ENCODE data around the gene CDKN1B.

Gene CDKN1B

DNA sequence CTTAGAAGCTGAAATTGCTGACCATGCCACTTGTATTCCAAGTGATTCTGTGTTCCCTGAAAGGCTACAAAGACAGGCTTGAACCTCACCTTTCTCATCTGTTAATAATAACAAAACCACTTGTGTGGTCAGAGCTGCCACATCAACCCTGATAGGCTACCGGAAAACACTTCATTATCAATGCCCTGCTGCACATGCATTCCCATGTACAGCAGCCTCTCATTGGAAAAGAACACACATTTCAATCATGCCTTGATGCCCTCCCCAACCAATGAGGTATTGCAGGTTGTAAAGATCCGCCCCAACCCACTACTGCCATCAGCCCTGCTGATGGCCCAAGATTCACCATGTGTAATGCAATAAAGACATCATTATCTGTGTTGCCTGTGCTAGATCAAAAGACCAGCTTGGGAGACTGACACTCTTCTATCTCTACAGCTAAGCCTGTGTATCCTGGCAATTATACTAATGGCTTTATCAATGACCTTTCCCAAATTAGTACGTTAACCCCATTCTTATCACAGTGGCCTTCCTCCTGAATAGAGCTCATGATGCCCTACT is 24.0 kb upstream of the CDKN1B start:
- H3K4me3 ChIP-seq (ENCODE audit: low read depth, low read length), result no peak overlapping the region
- TF ChIP-seq, protein P1, sequence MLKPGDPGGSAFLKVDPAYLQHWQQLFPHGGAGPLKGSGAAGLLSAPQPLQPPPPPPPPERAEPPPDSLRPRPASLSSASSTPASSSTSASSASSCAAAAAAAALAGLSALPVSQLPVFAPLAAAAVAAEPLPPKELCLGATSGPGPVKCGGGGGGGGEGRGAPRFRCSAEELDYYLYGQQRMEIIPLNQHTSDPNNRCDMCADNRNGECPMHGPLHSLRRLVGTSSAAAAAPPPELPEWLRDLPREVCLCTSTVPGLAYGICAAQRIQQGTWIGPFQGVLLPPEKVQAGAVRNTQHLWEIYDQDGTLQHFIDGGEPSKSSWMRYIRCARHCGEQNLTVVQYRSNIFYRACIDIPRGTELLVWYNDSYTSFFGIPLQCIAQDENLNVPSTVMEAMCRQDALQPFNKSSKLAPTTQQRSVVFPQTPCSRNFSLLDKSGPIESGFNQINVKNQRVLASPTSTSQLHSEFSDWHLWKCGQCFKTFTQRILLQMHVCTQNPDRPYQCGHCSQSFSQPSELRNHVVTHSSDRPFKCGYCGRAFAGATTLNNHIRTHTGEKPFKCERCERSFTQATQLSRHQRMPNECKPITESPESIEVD (tag by site-specific recombination; IDR thresholded peaks at IDR 0.05), result no peak
- TF ChIP-seq ZFP69B (tag by site-specific recombination; IDR thresholded peaks at IDR 0.05) (no peak), KLF16 (tag by site-specific recombination; IDR thresholded peaks at IDR 0.05) (no peak), ZNF112 (tag by site-specific recombination; IDR thresholded peaks at IDR 0.05) (no peak), FEZF1 (tag by site-specific recombination; IDR thresholded peaks at IDR 0.05) (no peak), GLI4 (tag by site-specific recombination; IDR thresholded peaks at IDR 0.05) (no peak), ZNF114 (tag by site-specific recombination; IDR thresholded peaks at IDR 0.05) (no peak), ZNF223 (tag by site-specific recombination; IDR thresholded peaks at IDR 0.05) (no peak), ZBTB21 (tag by site-specific recombination; IDR thresholded peaks at IDR 0.05) (no peak)
- TF ChIP-seq, protein P2, sequence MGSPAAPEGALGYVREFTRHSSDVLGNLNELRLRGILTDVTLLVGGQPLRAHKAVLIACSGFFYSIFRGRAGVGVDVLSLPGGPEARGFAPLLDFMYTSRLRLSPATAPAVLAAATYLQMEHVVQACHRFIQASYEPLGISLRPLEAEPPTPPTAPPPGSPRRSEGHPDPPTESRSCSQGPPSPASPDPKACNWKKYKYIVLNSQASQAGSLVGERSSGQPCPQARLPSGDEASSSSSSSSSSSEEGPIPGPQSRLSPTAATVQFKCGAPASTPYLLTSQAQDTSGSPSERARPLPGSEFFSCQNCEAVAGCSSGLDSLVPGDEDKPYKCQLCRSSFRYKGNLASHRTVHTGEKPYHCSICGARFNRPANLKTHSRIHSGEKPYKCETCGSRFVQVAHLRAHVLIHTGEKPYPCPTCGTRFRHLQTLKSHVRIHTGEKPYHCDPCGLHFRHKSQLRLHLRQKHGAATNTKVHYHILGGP (tag by site-specific recombination; IDR thresholded peaks at IDR 0.05), result no peak
- TF ChIP-seq, protein P3, sequence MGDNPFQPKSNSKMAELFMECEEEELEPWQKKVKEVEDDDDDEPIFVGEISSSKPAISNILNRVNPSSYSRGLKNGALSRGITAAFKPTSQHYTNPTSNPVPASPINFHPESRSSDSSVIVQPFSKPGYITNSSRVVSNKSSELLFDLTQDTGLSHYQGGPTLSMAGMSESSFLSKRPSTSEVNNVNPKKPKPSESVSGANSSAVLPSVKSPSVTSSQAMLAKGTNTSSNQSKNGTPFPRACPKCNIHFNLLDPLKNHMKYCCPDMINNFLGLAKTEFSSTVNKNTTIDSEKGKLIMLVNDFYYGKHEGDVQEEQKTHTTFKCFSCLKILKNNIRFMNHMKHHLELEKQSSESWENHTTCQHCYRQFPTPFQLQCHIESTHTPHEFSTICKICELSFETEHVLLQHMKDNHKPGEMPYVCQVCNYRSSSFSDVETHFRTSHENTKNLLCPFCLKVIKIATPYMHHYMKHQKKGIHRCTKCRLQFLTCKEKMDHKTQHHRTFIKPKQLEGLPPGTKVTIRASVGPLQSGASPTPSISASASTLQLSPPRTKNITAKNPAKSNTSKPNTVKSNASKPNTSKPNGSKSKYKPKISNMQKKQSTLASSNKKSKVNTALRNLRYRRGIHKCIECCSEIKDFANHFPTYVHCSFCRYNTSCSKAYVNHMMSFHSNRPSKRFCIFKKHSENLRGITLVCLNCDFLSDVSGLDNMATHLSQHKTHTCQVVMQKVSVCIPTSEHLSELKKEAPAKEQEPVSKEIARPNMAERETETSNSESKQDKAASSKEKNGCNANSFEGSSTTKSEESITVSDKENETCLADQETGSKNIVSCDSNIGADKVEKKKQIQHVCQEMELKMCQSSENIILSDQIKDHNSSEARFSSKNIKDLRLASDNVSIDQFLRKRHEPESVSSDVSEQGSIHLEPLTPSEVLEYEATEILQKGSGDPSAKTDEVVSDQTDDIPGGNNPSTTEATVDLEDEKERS (tag by site-specific recombination; IDR thresholded peaks at IDR 0.05), result no peak
- TF ChIP-seq, protein P4, sequence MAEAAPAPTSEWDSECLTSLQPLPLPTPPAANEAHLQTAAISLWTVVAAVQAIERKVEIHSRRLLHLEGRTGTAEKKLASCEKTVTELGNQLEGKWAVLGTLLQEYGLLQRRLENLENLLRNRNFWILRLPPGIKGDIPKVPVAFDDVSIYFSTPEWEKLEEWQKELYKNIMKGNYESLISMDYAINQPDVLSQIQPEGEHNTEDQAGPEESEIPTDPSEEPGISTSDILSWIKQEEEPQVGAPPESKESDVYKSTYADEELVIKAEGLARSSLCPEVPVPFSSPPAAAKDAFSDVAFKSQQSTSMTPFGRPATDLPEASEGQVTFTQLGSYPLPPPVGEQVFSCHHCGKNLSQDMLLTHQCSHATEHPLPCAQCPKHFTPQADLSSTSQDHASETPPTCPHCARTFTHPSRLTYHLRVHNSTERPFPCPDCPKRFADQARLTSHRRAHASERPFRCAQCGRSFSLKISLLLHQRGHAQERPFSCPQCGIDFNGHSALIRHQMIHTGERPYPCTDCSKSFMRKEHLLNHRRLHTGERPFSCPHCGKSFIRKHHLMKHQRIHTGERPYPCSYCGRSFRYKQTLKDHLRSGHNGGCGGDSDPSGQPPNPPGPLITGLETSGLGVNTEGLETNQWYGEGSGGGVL (tag by site-specific recombination; IDR thresholded peaks at IDR 0.05), result no peak
- TF ChIP-seq, protein P5, sequence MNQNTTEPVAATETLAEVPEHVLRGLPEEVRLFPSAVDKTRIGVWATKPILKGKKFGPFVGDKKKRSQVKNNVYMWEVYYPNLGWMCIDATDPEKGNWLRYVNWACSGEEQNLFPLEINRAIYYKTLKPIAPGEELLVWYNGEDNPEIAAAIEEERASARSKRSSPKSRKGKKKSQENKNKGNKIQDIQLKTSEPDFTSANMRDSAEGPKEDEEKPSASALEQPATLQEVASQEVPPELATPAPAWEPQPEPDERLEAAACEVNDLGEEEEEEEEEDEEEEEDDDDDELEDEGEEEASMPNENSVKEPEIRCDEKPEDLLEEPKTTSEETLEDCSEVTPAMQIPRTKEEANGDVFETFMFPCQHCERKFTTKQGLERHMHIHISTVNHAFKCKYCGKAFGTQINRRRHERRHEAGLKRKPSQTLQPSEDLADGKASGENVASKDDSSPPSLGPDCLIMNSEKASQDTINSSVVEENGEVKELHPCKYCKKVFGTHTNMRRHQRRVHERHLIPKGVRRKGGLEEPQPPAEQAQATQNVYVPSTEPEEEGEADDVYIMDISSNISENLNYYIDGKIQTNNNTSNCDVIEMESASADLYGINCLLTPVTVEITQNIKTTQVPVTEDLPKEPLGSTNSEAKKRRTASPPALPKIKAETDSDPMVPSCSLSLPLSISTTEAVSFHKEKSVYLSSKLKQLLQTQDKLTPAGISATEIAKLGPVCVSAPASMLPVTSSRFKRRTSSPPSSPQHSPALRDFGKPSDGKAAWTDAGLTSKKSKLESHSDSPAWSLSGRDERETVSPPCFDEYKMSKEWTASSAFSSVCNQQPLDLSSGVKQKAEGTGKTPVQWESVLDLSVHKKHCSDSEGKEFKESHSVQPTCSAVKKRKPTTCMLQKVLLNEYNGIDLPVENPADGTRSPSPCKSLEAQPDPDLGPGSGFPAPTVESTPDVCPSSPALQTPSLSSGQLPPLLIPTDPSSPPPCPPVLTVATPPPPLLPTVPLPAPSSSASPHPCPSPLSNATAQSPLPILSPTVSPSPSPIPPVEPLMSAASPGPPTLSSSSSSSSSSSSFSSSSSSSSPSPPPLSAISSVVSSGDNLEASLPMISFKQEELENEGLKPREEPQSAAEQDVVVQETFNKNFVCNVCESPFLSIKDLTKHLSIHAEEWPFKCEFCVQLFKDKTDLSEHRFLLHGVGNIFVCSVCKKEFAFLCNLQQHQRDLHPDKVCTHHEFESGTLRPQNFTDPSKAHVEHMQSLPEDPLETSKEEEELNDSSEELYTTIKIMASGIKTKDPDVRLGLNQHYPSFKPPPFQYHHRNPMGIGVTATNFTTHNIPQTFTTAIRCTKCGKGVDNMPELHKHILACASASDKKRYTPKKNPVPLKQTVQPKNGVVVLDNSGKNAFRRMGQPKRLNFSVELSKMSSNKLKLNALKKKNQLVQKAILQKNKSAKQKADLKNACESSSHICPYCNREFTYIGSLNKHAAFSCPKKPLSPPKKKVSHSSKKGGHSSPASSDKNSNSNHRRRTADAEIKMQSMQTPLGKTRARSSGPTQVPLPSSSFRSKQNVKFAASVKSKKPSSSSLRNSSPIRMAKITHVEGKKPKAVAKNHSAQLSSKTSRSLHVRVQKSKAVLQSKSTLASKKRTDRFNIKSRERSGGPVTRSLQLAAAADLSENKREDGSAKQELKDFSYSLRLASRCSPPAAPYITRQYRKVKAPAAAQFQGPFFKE (tag by site-specific recombination; IDR thresholded peaks at IDR 0.05; ENCODE audit: borderline replicate concordance), result no peak
- TF ChIP-seq, protein P6, sequence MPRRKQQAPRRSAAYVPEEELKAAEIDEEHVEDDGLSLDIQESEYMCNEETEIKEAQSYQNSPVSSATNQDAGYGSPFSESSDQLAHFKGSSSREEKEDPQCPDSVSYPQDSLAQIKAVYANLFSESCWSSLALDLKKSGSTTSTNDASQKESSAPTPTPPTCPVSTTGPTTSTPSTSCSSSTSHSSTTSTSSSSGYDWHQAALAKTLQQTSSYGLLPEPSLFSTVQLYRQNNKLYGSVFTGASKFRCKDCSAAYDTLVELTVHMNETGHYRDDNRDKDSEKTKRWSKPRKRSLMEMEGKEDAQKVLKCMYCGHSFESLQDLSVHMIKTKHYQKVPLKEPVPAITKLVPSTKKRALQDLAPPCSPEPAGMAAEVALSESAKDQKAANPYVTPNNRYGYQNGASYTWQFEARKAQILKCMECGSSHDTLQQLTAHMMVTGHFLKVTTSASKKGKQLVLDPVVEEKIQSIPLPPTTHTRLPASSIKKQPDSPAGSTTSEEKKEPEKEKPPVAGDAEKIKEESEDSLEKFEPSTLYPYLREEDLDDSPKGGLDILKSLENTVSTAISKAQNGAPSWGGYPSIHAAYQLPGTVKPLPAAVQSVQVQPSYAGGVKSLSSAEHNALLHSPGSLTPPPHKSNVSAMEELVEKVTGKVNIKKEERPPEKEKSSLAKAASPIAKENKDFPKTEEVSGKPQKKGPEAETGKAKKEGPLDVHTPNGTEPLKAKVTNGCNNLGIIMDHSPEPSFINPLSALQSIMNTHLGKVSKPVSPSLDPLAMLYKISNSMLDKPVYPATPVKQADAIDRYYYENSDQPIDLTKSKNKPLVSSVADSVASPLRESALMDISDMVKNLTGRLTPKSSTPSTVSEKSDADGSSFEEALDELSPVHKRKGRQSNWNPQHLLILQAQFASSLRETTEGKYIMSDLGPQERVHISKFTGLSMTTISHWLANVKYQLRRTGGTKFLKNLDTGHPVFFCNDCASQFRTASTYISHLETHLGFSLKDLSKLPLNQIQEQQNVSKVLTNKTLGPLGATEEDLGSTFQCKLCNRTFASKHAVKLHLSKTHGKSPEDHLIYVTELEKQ (tag by site-specific recombination; IDR thresholded peaks at IDR 0.05; ENCODE audit: borderline replicate concordance), result no peak
- no peaks in the 10 kb centered on the region for H3K36me3 ChIP-seq (ENCODE audit: control insufficient read depth in 2 of 2, insufficient read depth in 1 of 2, low read length in 2 of 2)
- no peaks in the 10 kb centered on the region for H3K9me3 ChIP-seq (ENCODE audit: control insufficient read depth, insufficient read depth, low read depth, low read length)
- no peaks in the 10 kb centered on the region for H3K4me1 ChIP-seq (ENCODE audit: control insufficient read depth, insufficient read depth, low read length)
- CTCF ChIA-PET, result interaction anchor here (0.9 to 1.3 kb wide), 4 partner anchors 10 to 187 kb away, joined by 3 to 9 read pairs (median 4); no protein-coding TSS in a partner anchor
- H3K27ac ChIP-seq (ENCODE audit: extremely low read depth, low read depth, low read length), result no peak overlapping the region
- POLR2A ChIA-PET, result interaction anchor here (0.6 kb wide), 1 partner anchor 23 kb away, joined by 4 read pairs; no protein-coding TSS in a partner anchor

All from HEK293 (cell line).